HPDE6-E6E7 (cell line): ENCODE measurements around the gene HRH2.
"Not testable (repeated sequence)": the region's sequence is repeated elsewhere in the genome, so short reads cannot be mapped to it uniquely, and the experiment has no call there.

Experiments used
- DNase-seq: peaks from one replicate; pipeline ENCODE4 v3.0.0; 2011; ENCODE audit warnings: missing footprints; ENCODE audit errors: extremely low spot score

Gene HRH2

DNA sequence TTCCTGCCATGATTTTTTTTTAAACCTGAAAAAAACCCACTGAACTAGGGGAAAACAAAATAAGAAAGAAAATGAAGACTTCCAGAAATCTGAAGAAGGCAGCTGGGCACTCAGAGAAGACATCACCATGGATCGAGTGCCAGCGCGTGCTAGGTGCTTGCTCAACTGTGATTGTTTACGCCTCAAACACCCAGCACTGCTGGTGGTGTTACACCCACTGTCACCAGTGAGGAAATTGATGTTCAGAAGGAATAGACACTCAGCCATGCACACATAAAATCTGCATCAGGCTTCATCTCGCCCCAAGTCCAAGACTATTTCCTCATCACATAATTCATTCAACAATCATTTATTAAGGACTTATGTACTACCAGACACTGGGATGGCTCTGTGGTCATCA, 82.1 kb downstream of the HRH2 start:
- no peak for DNase-seq

DNA sequence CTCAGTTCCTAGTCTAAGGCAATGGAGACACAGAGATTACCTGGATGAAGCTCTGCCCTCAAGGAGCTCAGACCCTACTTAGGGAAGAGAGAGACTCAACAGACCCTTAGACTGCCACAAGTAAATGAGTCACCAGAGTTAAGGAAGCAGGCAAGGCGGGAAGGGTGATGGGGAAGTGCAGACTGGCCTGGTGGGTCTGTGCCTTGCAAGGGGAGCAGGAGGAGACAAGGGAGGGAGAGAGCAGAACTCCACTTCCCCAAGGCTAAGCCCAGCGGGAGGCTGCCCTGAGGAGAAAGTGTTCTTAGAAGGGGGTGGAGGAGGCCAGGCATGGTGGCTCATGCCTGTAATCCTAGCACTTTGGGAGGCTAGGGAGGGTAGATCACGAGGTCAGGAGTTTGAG, 83.7 kb downstream of the HRH2 start:
- DNase-seq, result no peak

GRCh38 chr5:175742290-175742994, 84.6 kb downstream of the HRH2 start:
- no peak for DNase-seq

GRCh38 chr5:175743676-175744210, 85.9 kb downstream of the HRH2 start:
- DNase-seq, result no peak

DNA sequence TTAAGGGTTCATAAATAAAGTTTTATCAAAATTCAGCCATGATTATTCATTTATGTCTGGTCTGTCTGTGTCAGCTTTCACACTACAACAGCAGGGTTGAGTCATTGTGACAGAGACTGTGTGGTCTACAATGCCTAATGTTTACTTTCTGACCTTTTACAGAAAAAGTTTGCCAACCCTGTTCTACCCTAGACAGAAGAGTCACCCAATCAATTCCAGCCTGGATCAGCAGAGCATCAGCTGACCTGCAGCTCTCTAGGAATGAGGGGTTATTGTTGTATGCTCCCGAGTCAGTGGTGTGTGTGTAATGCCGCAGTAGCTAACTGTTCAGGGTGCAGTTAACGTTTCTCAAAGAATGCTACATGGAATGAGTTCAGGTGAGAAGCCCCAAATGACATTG, 87.3 kb downstream of the HRH2 start:
- DNase-seq, result no peak

DNA sequence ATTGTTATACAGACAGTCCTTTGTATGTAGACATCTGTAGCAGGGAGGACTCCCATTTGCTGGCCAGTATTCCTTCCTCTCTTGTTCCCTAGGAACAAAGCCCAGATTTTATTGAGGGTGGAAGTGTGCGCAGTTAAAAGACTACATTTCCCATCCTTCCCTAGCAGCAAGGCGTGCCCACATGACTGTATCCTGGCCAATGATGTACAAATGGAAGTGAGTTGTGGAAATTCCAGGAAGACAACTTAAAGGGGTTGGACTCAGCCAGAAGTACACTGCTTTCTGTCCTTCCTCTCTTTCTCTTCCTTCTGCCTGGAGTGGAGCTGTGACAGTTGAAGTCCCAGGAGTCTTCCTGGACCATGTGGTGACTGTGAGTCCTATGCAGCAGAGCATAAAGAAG, 89.0 kb downstream of the HRH2 start:
- no peak for DNase-seq

DNA sequence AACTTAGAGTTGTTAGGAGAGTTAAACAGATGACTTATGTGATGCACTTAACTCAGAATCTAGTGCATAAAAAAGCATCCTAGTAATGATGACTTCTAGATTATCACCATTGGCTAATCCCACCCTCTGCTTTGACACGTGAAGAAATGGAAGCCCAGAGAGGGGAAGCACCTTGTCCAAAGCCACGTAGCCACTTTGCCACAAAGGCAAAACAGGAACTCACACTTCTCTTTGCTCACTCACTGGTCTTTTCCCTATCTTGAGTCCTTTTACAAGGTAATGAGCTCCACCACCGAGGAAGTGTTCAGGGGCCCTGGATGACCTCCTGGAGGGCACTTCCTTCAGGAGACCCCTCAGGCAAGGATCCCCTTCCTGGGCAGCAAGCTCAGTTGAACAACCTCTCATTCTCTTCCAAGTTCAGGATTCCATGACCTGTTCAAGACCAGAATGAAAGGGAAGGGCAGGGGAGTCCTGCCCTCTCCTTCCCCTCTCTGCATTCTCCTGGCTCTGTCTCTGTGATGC, 89.7 kb downstream of the HRH2 start:
- DNase-seq, result no peak

DNA sequence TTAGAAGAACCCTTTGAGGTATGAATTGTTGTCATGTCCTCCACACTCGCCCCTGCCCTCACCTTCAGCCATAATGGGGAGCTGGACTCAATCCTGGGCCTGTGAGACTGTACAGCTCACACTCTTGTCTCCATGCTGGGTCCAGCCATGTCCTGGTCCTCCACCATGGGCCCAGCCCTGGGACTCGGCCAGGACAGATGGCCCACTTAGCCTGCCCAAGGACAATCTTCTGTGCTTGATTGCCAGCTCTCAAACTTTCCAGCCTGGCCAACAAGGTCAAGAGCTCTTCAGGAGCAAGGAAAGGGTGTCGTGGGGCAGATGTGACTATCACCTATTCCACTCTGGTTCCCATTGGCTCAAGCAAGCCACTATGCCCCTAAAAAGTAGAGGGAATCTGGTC, 90.8 kb downstream of the HRH2 start:
- DNase-seq, result no peak

DNA sequence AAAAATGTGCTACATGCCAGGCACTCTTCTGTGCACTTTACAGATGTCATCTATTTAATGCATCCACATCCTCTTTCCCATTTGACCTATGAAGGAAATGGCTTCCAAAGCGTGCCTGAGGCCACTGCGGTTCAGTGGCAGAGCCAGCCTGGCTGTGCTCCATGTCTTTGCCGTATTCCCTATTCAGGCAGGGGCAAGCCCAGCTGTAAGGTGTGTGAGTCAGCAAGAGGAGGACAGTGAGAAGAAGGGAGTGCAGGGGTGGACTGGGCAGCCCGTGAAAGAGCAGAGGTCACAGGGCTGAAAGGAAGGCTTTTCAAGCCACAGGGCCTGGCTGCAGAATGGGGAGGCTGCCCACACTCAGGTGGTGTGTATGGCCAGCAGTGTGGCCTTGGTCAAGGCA, 91.7 kb downstream of the HRH2 start:
- peak; percentile 37 for DNase-seq

- no peak for DNase-seq
Observed at GRCh38 chr5:175750511-175750931, 92.7 kb downstream of the HRH2 start.

DNA sequence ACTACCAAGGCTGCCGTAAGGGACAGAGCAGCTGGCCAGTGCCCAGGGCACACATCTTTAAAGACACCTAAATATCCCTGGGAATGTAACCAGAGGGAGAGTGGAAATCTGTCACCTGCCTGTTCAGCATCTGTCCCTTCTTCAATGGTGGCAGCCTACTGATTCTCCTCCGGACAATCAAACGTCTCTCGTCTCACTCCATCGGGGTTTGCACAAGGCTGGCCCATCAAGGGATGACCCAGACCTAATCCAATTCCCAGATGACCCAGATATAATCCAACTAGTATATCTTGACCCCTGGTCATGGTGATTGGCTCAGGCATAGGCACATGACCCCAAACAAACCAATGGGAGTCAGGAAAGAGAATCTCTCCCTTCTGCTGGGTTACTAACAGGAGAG, 93.5 kb downstream of the HRH2 start:
- no peak for DNase-seq

DNA sequence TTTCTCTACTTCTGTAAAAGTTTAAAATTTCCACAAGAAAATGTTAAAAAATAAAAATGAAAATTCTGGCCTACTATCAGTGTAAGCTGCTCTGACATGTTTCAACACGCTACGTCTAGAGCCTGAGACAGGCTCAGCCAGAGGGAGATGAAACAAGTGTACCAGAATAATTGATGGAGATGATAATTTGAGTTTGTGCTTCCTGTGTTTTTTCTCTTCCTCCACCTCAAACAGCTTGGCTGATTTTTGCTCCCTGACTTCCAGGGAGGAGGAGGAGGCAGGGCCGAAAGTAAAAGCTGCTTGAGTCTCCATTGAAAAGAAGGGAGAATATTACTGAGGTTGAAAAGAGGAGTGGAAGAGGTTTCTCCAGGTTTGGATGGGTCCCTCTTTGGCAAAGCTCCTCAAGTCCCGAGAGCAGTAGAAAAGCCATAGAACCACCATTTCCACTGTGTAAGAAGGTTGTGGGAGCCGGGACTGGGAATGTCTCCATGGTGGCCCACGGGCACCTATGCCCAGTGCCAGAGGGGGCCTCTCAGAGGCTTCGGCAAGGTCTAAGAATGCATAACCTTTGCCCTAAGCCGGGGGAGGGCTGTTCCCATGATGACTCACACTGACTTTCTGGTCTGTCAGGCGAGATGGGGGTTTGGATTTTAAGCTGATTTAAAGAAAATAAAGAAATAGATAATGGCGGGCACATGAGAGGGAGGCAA, 95.1 kb downstream of the HRH2 start:
- DNase-seq, result no peak

- DNase-seq, result no peak
Observed at GRCh38 chr5:175753536-175754402, 95.9 kb downstream of the HRH2 start.

GRCh38 chr5:175759991-175760390, 102.1 kb downstream of the HRH2 start:
- not testable (repeated sequence) for DNase-seq
